ENCODE data around the gene MICALL1. TPM values are rescaled to one million over a fixed set of nuclear protein-coding genes. Genes with fewer than 3 reads are reported as not detected.

Gene MICALL1
- total RNA-seq, 1 donor from 2014 or later: 65.5 TPM

DNA sequence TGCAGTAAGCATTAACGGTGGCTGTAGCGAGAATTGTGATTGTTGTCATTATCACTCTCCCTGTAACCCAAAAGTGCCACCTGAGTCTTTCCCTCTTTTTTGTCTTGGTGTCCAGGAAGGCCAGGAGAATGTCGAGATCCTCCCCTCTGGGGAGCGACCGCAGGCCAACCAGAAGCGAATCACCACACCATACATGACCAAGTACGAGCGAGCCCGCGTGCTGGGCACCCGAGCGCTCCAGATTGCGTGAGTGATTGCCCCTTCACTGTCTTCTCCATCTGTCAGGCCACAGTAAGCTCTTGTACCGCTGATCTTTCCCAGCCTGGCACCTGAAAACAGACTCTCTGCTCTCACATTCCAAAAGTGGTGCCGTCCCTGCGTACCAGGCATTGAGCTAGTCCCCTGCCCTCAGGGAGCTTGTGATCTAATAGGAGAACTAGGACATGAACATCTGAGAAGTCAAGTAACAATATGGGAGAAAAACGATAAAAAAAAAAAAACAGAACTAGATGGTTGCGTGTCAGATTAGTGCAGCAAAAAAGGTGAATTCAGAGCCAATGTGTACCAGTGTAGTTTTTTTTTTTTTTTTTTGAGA is 53.2 kb downstream of the MICALL1 start:
- H3K36me3 Mint-ChIP-seq (ENCODE audit: low read depth): peaks cover 40% of the 10 kb centered on the region
- no peaks in the 10 kb centered on the region for H3K27me3 Mint-ChIP-seq (ENCODE audit: low read depth)
- no peaks in the 10 kb centered on the region for H3K9me3 Mint-ChIP-seq (ENCODE audit: low read depth)
- DNase-seq (ENCODE audit: low spot score): no peak
- no peak overlapping the region for H3K4me3 Mint-ChIP-seq (ENCODE audit: unreplicated experiment)
- TF ChIP-seq, protein P1, sequence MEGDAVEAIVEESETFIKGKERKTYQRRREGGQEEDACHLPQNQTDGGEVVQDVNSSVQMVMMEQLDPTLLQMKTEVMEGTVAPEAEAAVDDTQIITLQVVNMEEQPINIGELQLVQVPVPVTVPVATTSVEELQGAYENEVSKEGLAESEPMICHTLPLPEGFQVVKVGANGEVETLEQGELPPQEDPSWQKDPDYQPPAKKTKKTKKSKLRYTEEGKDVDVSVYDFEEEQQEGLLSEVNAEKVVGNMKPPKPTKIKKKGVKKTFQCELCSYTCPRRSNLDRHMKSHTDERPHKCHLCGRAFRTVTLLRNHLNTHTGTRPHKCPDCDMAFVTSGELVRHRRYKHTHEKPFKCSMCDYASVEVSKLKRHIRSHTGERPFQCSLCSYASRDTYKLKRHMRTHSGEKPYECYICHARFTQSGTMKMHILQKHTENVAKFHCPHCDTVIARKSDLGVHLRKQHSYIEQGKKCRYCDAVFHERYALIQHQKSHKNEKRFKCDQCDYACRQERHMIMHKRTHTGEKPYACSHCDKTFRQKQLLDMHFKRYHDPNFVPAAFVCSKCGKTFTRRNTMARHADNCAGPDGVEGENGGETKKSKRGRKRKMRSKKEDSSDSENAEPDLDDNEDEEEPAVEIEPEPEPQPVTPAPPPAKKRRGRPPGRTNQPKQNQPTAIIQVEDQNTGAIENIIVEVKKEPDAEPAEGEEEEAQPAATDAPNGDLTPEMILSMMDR (IDR thresholded peaks at IDR 0.05): no peak
- H3K27ac Mint-ChIP-seq (ENCODE audit: unreplicated experiment): no peak overlapping the region
- peaks cover 8% of the 10 kb centered on the region for H3K4me1 Mint-ChIP-seq (ENCODE audit: low read depth)

DNA sequence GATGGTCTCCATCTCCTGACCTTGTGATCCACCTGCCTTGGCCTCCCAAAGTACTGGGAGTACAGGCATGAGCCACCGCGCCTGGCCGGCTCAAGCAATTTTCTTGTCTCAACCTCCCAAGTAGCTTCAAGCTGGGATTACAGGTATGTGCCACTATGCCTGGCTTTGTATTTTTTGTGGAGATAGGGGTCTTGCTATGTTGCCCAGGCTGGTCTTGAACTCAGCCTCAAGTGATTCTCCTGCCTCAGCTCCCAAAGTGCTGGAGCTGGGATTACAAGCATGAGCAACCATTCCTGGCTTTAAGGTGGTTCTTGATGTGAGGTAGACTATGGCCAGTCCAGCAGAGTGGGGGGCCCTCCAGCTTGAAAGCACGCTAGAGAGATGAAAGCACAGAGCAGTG is 55.0 kb downstream of the MICALL1 start:
- H3K9me3 Mint-ChIP-seq (ENCODE audit: low read depth): no peaks in the 10 kb centered on the region
- peaks cover 40% of the 10 kb centered on the region for H3K36me3 Mint-ChIP-seq (ENCODE audit: low read depth)
- TF ChIP-seq, protein P1 (IDR thresholded peaks at IDR 0.05): no peak
- no peak for DNase-seq (ENCODE audit: low spot score)
- no peak overlapping the region for H3K27ac Mint-ChIP-seq (ENCODE audit: unreplicated experiment)
- H3K4me3 Mint-ChIP-seq (ENCODE audit: unreplicated experiment): no peak overlapping the region
- H3K27me3 Mint-ChIP-seq (ENCODE audit: low read depth): no peaks in the 10 kb centered on the region
- peaks cover 11% of the 10 kb centered on the region for H3K4me1 Mint-ChIP-seq (ENCODE audit: low read depth)

DNA sequence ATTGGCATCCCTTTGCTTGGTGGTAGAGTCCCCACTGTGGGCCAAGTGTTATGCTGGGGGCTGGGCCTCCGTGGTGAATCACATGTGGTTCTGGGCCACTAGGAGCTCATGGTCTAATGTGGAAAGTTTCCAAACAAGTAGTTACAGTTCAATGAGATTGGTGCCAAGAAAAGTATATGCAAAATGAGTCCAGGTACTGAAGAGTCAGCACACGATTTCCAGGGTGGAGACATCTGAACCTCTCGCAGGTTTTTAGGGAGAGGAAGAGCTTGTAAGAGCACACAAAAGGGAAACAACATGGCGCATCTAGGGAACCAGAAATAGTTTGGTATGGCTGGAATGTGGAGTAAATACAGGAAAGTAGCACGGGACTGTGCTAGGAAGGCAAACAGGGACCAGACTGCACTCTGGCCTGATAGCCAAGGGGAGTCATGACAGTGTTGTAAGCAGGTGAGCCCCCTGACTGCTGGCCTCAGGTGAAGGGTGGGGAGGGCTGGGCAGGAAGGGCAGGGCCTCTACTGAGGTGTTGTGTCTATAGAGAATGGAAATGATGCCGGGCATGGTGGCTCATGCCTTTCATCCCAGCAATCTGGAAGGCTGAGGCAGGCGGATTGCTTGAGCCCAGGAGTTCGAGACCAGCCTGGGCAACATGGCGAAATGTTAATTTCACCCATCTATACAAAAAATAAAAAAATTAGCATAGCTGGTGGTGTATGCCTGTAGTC is 60.0 kb downstream of the MICALL1 start:
- TF ChIP-seq, protein P1 (IDR thresholded peaks at IDR 0.05): no peak
- Mint-ChIP-seq H3K27me3 (ENCODE audit: low read depth) (no peaks in the 10 kb centered on the region), H3K4me3 (ENCODE audit: unreplicated experiment) (no peak overlapping the region), H3K36me3 (ENCODE audit: low read depth) (peaks cover 33% of the 10 kb centered on the region), H3K27ac (ENCODE audit: unreplicated experiment) (peak overlapping the region; percentile 87), H3K4me1 (ENCODE audit: low read depth) (peaks cover 22% of the 10 kb centered on the region), H3K9me3 (ENCODE audit: low read depth) (no peaks in the 10 kb centered on the region)
- DNase-seq (ENCODE audit: low spot score): no peak

DNA sequence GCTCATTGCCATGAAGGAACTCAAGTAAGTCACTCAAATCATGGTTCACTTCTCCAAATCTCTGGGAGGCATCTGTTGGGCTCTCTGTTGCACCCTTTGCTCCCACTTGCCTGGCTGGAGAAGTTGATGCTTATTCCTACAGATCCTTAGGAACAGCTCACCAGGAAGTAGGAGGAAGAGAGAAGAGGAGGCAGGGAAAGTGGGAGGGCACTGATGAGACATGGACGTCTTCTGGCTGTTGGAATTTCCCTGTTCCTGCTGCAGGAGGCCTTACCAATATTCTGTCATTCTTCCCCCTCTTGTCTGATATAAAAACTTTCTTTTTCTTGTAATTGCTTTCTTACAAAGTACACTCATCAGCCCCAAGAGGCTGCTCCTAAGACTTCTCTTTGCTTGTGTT is 61.0 kb downstream of the MICALL1 start:
- DNase-seq (ENCODE audit: low spot score): no peak
- Mint-ChIP-seq H3K9me3 (ENCODE audit: low read depth) (no peaks in the 10 kb centered on the region), H3K4me3 (ENCODE audit: unreplicated experiment) (no peak overlapping the region), H3K36me3 (ENCODE audit: low read depth) (peaks cover 23% of the 10 kb centered on the region), H3K27ac (ENCODE audit: unreplicated experiment) (no peak overlapping the region), H3K4me1 (ENCODE audit: low read depth) (peaks cover 22% of the 10 kb centered on the region), H3K27me3 (ENCODE audit: low read depth) (no peaks in the 10 kb centered on the region)
- TF ChIP-seq, protein P1 (IDR thresholded peaks at IDR 0.05): no peak

DNA sequence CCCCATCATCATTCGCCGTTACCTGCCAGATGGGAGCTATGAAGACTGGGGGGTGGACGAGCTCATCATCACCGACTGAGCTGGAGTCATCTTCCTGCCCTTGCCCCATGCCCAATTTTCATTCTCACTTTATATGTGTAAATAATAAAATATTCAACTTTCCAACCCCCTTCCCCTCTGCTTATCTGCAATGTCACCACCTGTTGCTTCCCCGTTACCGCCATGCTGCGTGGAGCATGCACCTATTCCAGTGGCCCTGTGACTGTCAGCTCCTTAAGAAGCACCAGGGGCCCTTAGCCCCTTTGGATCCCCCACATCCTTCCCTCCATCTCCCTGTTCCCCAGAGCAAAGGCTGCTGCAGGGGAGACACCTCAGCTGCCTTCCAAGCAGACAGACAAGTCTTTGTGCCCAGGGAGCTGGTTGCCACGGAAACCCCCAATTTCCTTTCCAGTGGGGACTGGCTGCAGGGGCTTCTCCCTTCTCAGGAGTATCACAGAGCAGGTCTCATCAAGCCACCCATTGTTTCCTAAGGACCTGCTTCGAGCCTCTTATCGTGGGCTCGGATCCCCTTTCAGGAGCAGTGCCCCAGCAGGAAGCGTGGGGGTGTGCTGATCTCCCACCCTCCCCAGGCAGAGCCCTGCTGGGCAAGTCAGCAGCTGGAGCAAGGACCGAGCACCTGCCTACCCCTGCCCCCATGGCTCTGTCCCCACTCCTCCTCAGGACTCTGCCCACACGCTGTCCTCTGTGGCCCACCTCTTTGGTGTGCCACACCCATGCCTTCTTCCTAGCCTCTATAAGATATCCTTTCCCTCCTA is 61.7 kb downstream of the MICALL1 start:
- no peak for DNase-seq (ENCODE audit: low spot score)
- H3K9me3 Mint-ChIP-seq (ENCODE audit: low read depth): no peaks in the 10 kb centered on the region
- H3K27me3 Mint-ChIP-seq (ENCODE audit: low read depth): no peaks in the 10 kb centered on the region
- TF ChIP-seq, protein P1 (IDR thresholded peaks at IDR 0.05): no peak
- H3K4me1 Mint-ChIP-seq (ENCODE audit: low read depth): peaks cover 22% of the 10 kb centered on the region
- no peak overlapping the region for H3K27ac Mint-ChIP-seq (ENCODE audit: unreplicated experiment)
- peaks cover 20% of the 10 kb centered on the region for H3K36me3 Mint-ChIP-seq (ENCODE audit: low read depth)
- no peak overlapping the region for H3K4me3 Mint-ChIP-seq (ENCODE audit: unreplicated experiment)

All from chondrocyte (in vitro differentiated cells).